ENCODE data around the gene PROM2. TPM values are rescaled to one million over a fixed set of nuclear protein-coding genes. Genes with fewer than 3 reads are reported as not detected.
"Not testable (repeated sequence)": the region's sequence is repeated elsewhere in the genome, so short reads cannot be mapped to it uniquely, and the experiment has no call there.

Gene PROM2
- total RNA-seq, 1 donor, result under 0.01 TPM

GRCh38 chr2:95238131-95238530, 36.1 kb upstream of the PROM2 start:
- H3K4me3 ChIP-seq (ENCODE audit: low read depth, low read length), result no peak overlapping the region
- no peak for DNase-seq (ENCODE audit: low read depth)
- TF ChIP-seq, protein P1, sequence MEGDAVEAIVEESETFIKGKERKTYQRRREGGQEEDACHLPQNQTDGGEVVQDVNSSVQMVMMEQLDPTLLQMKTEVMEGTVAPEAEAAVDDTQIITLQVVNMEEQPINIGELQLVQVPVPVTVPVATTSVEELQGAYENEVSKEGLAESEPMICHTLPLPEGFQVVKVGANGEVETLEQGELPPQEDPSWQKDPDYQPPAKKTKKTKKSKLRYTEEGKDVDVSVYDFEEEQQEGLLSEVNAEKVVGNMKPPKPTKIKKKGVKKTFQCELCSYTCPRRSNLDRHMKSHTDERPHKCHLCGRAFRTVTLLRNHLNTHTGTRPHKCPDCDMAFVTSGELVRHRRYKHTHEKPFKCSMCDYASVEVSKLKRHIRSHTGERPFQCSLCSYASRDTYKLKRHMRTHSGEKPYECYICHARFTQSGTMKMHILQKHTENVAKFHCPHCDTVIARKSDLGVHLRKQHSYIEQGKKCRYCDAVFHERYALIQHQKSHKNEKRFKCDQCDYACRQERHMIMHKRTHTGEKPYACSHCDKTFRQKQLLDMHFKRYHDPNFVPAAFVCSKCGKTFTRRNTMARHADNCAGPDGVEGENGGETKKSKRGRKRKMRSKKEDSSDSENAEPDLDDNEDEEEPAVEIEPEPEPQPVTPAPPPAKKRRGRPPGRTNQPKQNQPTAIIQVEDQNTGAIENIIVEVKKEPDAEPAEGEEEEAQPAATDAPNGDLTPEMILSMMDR (IDR thresholded peaks at IDR 0.05; ENCODE audit: insufficient read depth, low read depth, low read length), result no peak

- DNase-seq (ENCODE audit: low read depth), result no peak
- TF ChIP-seq, protein P1 (IDR thresholded peaks at IDR 0.05; ENCODE audit: insufficient read depth, low read depth, low read length), result no peak
- H3K4me3 ChIP-seq (ENCODE audit: low read depth, low read length), result no peak overlapping the region
These were observed 34.2 kb upstream of the PROM2 start for GRCh38 chr2:95240091-95240490.

- DNase-seq (ENCODE audit: low read depth), result no peak
- TF ChIP-seq, protein P1 (IDR thresholded peaks at IDR 0.05; ENCODE audit: insufficient read depth, low read depth, low read length), result no peak
- H3K4me3 ChIP-seq (ENCODE audit: low read depth, low read length), result no peak overlapping the region
These were observed 33.7 kb upstream of the PROM2 start for GRCh38 chr2:95240556-95240955.

DNA sequence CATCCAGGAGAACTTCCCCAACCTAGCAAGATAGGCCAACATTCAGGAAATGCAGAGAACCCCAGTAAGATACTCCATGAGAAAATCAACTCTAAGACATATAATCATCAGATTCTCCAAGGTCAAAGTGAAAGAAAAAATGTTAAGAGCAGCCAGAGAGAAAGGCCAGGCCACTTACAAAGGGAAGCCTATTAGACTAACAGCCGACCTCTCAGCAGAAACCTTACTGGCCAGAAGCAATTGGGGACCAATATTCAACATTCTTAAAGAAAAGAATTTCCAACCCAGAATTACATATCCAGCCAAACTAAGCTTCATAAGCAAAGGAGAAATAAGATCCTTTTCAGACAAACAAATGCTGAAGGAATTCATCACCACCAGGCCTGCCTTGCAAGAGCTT, 32.2 kb upstream of the PROM2 start:
- H3K4me3 ChIP-seq (ENCODE audit: low read depth, low read length); DNase-seq (ENCODE audit: low read depth): not testable (repeated sequence)

DNA sequence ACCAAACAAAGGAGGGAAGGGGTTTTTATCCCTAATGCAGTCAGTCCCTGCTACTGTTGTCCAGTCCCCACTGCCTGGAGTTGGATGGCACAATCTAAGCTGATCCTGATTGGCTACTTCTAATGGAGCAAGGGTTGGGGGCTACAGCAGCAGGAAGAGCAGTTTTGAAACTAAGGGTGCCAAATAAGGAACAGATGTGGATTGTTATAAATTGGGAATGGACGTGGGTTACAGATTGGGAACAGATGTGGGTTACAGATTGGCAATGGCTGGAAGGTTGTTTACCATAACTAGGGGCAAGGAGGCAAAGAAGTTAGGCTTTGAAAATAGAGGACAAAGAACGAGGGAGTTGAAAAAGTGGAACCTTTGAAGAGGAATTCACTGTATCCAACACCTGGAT, 16.0 kb upstream of the PROM2 start:
- TF ChIP-seq, protein P1 (IDR thresholded peaks at IDR 0.05; ENCODE audit: insufficient read depth, low read depth, low read length), result no peak
- no peak overlapping the region for H3K4me3 ChIP-seq (ENCODE audit: low read depth, low read length)
- DNase-seq (ENCODE audit: low read depth), result no peak

GRCh38 chr2:95260028-95261023, 13.9 kb upstream of the PROM2 start:
- TF ChIP-seq, protein P1 (IDR thresholded peaks at IDR 0.05; ENCODE audit: insufficient read depth, low read depth, low read length), result no peak
- DNase-seq (ENCODE audit: low read depth), result peak; percentile 10
- no peak overlapping the region for H3K4me3 ChIP-seq (ENCODE audit: low read depth, low read length)

DNA sequence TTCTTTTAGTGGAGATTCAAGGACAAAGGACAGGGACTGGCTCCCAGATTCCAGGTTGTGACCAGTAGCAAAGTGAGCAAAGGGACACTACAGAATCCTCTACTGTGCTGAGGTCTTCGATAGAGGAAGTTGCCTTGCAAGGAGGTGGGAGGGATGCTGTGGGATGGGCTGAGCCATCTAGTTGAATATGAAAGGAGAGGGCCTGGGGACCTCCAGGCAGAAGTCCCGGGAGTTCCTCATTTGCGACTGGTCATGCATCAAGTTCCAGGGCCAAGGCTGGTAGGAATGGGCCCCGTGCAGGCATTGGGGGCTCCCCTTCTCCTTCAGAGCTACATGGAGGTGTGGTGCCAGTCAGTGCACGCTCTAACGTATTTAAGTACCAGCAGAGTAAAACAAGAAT, 12.6 kb upstream of the PROM2 start:
- DNase-seq (ENCODE audit: low read depth), result no peak
- H3K4me3 ChIP-seq (ENCODE audit: low read depth, low read length), result no peak overlapping the region
- TF ChIP-seq, protein P1 (IDR thresholded peaks at IDR 0.05; ENCODE audit: insufficient read depth, low read depth, low read length), result no peak
